22Rv1 (cell line): ENCODE results near the gene PLEKHN1.

Source experiments
- H3K27ac ChIP-seq: fragments of 450-650 bp; 2 replicates; pipeline ENCODE4 v1.5.1; 2017
- CTCF ChIP-seq: fragments of 450-650 bp; IDR thresholded peaks from 2 replicates; pipeline ENCODE4 v1.5.1; 2017; ENCODE audit warnings: mild to moderate bottlenecking
- ZFX ChIP-seq: fragments of 450-650 bp; IDR thresholded peaks from 2 replicates; pipeline ENCODE4 v1.6.1; 2017; ENCODE audit warnings: antibody characterized with exemption, borderline replicate concordance

PLEKHN1 gene

GRCh38 chr1:960363-961131 lies 5.7 kb upstream of the PLEKHN1 start, which contains the start of gene KLHL17:
TSS of gene KLHL17 (plus strand) at chr1:960584. CDS start at chr1:960694, 110 bp downstream.
- peak within 1 kb of the TSS; percentile 86 for H3K27ac ChIP-seq
- TF ChIP-seq ZFX (no peak), CTCF (no peak)

- no peak for TF ChIP-seq CTCF
- TF ChIP-seq ZFX: no peak
- H3K27ac ChIP-seq: peak overlapping the region; percentile 86
Measured at GRCh38 chr1:961132-961669, 5.1 kb upstream of the PLEKHN1 start.

GRCh38 chr1:962381-963300 lies 3.6 kb upstream of the PLEKHN1 start:
- TF ChIP-seq CTCF (no peak), ZFX (no peak)
- H3K27ac ChIP-seq: no peak overlapping the region

GRCh38 chr1:963301-963651 lies 3.0 kb upstream of the PLEKHN1 start:
- TF ChIP-seq ZFX (no peak), CTCF (no peak)
- H3K27ac ChIP-seq: no peak overlapping the region

- TF ChIP-seq CTCF (no peak), ZFX (no peak)
- H3K27ac ChIP-seq: no peak overlapping the region
Measured at GRCh38 chr1:963746-964525, 2.3 kb upstream of the PLEKHN1 start.

- no peak overlapping the region for H3K27ac ChIP-seq
- TF ChIP-seq ZFX (no peak), CTCF (no peak)
Measured at GRCh38 chr1:964691-965525, 1.4 kb upstream of the PLEKHN1 start.
